Astrocyte (in vitro differentiated cells and primary cell): ENCODE measurements around the gene ABCA12.

Experiments used
- EZH2 ChIP-seq: IDR thresholded peaks from 2 replicates; pipeline ENCODE4 v1.6.1; 2012; ENCODE audit warnings: mild to moderate bottlenecking, low read length, inconsistent platforms; ENCODE audit not compliant: insufficient read depth
- TF ChIP-seq, protein P1 (sequence below): IDR thresholded peaks from 2 replicates; pipeline ENCODE4 v1.5.1; 2011; ENCODE audit warnings: low read depth, mild to moderate bottlenecking, inconsistent platforms, low read length, moderate library complexity; ENCODE audit not compliant: insufficient read depth

- TF ChIP-seq, protein P1, sequence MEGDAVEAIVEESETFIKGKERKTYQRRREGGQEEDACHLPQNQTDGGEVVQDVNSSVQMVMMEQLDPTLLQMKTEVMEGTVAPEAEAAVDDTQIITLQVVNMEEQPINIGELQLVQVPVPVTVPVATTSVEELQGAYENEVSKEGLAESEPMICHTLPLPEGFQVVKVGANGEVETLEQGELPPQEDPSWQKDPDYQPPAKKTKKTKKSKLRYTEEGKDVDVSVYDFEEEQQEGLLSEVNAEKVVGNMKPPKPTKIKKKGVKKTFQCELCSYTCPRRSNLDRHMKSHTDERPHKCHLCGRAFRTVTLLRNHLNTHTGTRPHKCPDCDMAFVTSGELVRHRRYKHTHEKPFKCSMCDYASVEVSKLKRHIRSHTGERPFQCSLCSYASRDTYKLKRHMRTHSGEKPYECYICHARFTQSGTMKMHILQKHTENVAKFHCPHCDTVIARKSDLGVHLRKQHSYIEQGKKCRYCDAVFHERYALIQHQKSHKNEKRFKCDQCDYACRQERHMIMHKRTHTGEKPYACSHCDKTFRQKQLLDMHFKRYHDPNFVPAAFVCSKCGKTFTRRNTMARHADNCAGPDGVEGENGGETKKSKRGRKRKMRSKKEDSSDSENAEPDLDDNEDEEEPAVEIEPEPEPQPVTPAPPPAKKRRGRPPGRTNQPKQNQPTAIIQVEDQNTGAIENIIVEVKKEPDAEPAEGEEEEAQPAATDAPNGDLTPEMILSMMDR, result no peak
- no peak for TF ChIP-seq EZH2
Observed at GRCh38 chr2:215019085-215019484, 119.3 kb downstream of the ABCA12 start.
